Measurements from ENCODE around the gene KRT77. TPM values are rescaled to one million over a fixed set of nuclear protein-coding genes. Genes with fewer than 3 reads are reported as not detected.

The KRT77 gene
- total and polyA plus RNA-seq, 2 experiments from 2014 or later, result not detected

GRCh38 chr12:52728374-52728773, 25.1 kb upstream of the KRT77 start:
- ATAC-seq, result no peak
- H3K27me3 Mint-ChIP-seq (ENCODE audit: insufficient read depth, low read depth, poor library complexity), result peaks cover 14% of the 10 kb centered on the region
- no peaks in the 10 kb centered on the region for H3K4me1 ChIP-seq (ENCODE audit: insufficient read depth)
- H3K27ac Mint-ChIP-seq, result no peak overlapping the region
- H3K27me3 ChIP-seq (ENCODE audit: insufficient read depth), result no peaks in the 10 kb centered on the region
- H3K9me2 ChIP-seq (ENCODE audit: insufficient read depth), result peaks cover 5% of the 10 kb centered on the region
- H3K36me3 Mint-ChIP-seq (ENCODE audit: low read depth), result no peaks in the 10 kb centered on the region
- DNase-seq (ENCODE audit: low spot score), result no peak
- TF ChIP-seq NANOG (IDR thresholded peaks at IDR 0.05; ENCODE audit: borderline replicate concordance) (no peak), STAT1 (IDR thresholded peaks at IDR 0.05; ENCODE audit: unreplicated experiment) (no peak), EZH2phosphoT487 (IDR thresholded peaks at IDR 0.05; ENCODE audit: unreplicated experiment) (no peak), POLR2AphosphoS5 (IDR thresholded peaks at IDR 0.05; ENCODE audit: low read depth) (no peak), ZNF462 (CRISPR knock-in tag; IDR thresholded peaks at IDR 0.05) (no peak), JUNB (IDR thresholded peaks at IDR 0.05; ENCODE audit: unreplicated experiment) (no peak)
- H3K9me3 Mint-ChIP-seq, result peaks cover 12% of the 10 kb centered on the region
- no peaks in the 10 kb centered on the region for H3K36me3 ChIP-seq (ENCODE audit: insufficient read depth)
- H3K27ac ChIP-seq (ENCODE audit: low read depth), result no peak overlapping the region
- no peaks in the 10 kb centered on the region for H4K20me1 ChIP-seq (replicated peaks; ENCODE audit: insufficient read depth)
- H2AFZ ChIP-seq, result no peak overlapping the region
- H3K4me3 ChIP-seq, result no peak overlapping the region
- no peaks in the 10 kb centered on the region for H3F3A ChIP-seq (replicated peaks; ENCODE audit: low read depth)
- H3K4me3 Mint-ChIP-seq, result no peak overlapping the region
- no peaks in the 10 kb centered on the region for H3K4me1 Mint-ChIP-seq
- H3K4me2 ChIP-seq, result no peak overlapping the region
- H3K79me2 ChIP-seq (replicated peaks; ENCODE audit: insufficient read depth), result no peaks in the 10 kb centered on the region

GRCh38 chr12:52727037-52727436, 23.7 kb upstream of the KRT77 start:
- no peak for DNase-seq (ENCODE audit: low spot score)
- no peaks in the 10 kb centered on the region for H4K20me1 ChIP-seq (replicated peaks; ENCODE audit: insufficient read depth)
- TF ChIP-seq JUNB (IDR thresholded peaks at IDR 0.05; ENCODE audit: unreplicated experiment) (no peak), REST (IDR thresholded peaks at IDR 0.05; ENCODE audit: unreplicated experiment) (no peak), ZNF331 (CRISPR knock-in tag; IDR thresholded peaks at IDR 0.05; ENCODE audit: low read depth) (no peak), STAT1 (IDR thresholded peaks at IDR 0.05; ENCODE audit: unreplicated experiment) (no peak), EZH2 (IDR thresholded peaks at IDR 0.05; ENCODE audit: low read depth, unreplicated experiment) (no peak)
- no peaks in the 10 kb centered on the region for H3F3A ChIP-seq (replicated peaks; ENCODE audit: low read depth)
- no peaks in the 10 kb centered on the region for H3K79me2 ChIP-seq (replicated peaks; ENCODE audit: insufficient read depth)
- no peak overlapping the region for H3K4me3 ChIP-seq
- no peaks in the 10 kb centered on the region for H3K4me1 ChIP-seq (ENCODE audit: insufficient read depth)
- no peaks in the 10 kb centered on the region for H3K36me3 ChIP-seq (ENCODE audit: insufficient read depth)
- H3K36me3 Mint-ChIP-seq (ENCODE audit: low read depth), result no peaks in the 10 kb centered on the region
- no peak for ATAC-seq
- no peak overlapping the region for H2AFZ ChIP-seq
- no peaks in the 10 kb centered on the region for H3K4me1 Mint-ChIP-seq
- peaks cover 10% of the 10 kb centered on the region for H3K9me3 Mint-ChIP-seq
- H3K27me3 ChIP-seq (ENCODE audit: insufficient read depth), result no peaks in the 10 kb centered on the region
- H3K27me3 Mint-ChIP-seq (ENCODE audit: insufficient read depth, low read depth, poor library complexity), result peaks cover 12% of the 10 kb centered on the region
- H3K27ac ChIP-seq (ENCODE audit: low read depth), result no peak overlapping the region
- no peak overlapping the region for H3K4me3 Mint-ChIP-seq
- peaks cover 5% of the 10 kb centered on the region for H3K9me2 ChIP-seq (ENCODE audit: insufficient read depth)
- H3K4me2 ChIP-seq, result no peak overlapping the region
- H3K27ac Mint-ChIP-seq, result no peak overlapping the region

Data from GM23338 (cell line).